ENCODE measurements around the gene MTCL1.

DNA sequence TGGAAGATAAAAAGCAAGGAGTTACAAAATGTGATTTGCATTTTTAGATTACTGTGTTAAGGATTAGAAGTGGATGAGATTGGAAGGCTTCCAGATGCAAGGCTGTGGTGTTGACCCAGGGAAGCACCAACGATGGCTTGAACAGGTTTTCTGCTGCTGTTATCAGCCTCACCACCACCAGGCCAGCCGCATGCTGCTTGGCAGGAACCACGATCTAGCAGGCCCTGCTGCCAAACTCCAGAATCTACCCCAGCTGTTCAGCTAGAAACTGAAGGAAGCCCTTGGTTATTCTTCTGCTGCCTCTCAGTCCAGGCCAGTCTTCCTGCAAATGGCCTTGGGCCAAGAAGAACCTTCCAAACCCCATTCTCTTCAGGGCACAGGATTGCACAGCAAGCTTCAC is 133.9 kb downstream of the MTCL1 start:
- TF ChIP-seq ZNF274 (IDR thresholded peaks at IDR 0.05; ENCODE audit: low read depth, low read length) (no peak), SUZ12 (IDR thresholded peaks at IDR 0.05; ENCODE audit: extremely low read depth, insufficient read depth, insufficient read length) (no peak), YY1 (IDR thresholded peaks at IDR 0.05; ENCODE audit: insufficient read depth, insufficient read length) (no peak)

Measured in NT2/D1 (cell line).